Activated CD8-positive, alpha-beta memory T cell treated with anti-CD3 and anti-CD28 coated beads for 1 hour (primary cell): ENCODE measurements around the gene SACS.
"Not testable (repeated sequence)": the region's sequence is repeated elsewhere in the genome, so short reads cannot be mapped to it uniquely, and the experiment has no call there.

Experiments used
- DNase-seq, 2 donors: peaks; one replicate each; pipeline ENCODE4 v3.0.0-alpha.2; 2020; ENCODE audit warnings: low read depth in 1 of 2; ENCODE audit errors: extremely low read depth in 1 of 2

Gene SACS

GRCh38 chr13:23314837-23315236 is 118.7 kb downstream of the SACS start:
- not testable (repeated sequence) for DNase-seq

GRCh38 chr13:23292586-23292985 is 140.9 kb downstream of the SACS start:
- no peak for DNase-seq

GRCh38 chr13:23289917-23290357 is 143.6 kb downstream of the SACS start:
- no peak for DNase-seq

GRCh38 chr13:23288995-23289394 is 144.5 kb downstream of the SACS start:
- DNase-seq = no peak

GRCh38 chr13:23288564-23288963 is 144.9 kb downstream of the SACS start:
- no peak for DNase-seq

- DNase-seq = no peak
These were observed 154.2 kb downstream of the SACS start for GRCh38 chr13:23279321-23279720.
